ENCODE measurements around the gene PCF11. TPM values are rescaled to one million over a fixed set of nuclear protein-coding genes. Genes with fewer than 3 reads are reported as not detected.
A peak's percentile ranks its signal among the peaks of the same experiment; 100 is the strongest.

PCF11 gene
- total RNA-seq, 1 experiment from 2014 or later: 52.9 TPM

DNA sequence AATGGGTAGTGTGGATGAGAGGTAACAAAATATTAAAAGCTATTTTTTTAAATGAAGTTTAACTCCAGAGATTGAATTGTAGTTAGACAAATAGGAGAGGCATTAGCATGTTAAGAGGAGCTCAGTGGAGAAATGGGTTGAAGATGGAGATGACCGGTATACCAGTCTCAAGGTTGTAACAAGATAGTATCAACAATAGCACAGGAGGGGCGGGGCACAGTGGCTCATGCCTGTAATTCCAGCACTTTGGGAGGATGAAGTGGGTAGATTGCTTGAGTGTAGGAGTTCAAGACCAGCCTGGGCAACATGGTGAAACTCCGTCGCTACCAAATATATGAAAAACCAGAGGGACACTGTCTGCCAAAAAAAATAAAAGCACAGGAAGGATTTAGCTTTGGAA is 30.5 kb downstream of the PCF11 start:
- Histone ChIP-seq H3K36me3 (ENCODE audit: low read depth) (peaks cover 51% of the 10 kb centered on the region), H3K9me2 (ENCODE audit: insufficient read depth) (no peaks in the 10 kb centered on the region), H3K4me3 (no peak overlapping the region), H2AFZ (no peak overlapping the region), H3K4me1 (replicated peaks; ENCODE audit: insufficient read depth) (peaks cover 6% of the 10 kb centered on the region; the same call in 1 of the 2 replicates), H3K27ac (no peak overlapping the region), H3K27me3 (ENCODE audit: insufficient read depth, low read depth) (no peaks in the 10 kb centered on the region), H3K4me2 (no peak overlapping the region), H3F3A (ENCODE audit: insufficient read depth, low read depth) (peaks cover 75% of the 10 kb centered on the region), H3K79me2 (ENCODE audit: low read depth) (peaks cover 12% of the 10 kb centered on the region), H4K20me1 (ENCODE audit: insufficient read depth) (peaks cover 29% of the 10 kb centered on the region), H3K9me3 (ENCODE audit: insufficient read depth, low read depth) (no peaks in the 10 kb centered on the region)
- ChIA-PET CTCF (no interaction called here), POLR2A (ENCODE audit: unreplicated experiment) (no interaction called here)
- BruUV-seq (replicated peaks): no TSS peak
- TF ChIP-seq, protein P1, sequence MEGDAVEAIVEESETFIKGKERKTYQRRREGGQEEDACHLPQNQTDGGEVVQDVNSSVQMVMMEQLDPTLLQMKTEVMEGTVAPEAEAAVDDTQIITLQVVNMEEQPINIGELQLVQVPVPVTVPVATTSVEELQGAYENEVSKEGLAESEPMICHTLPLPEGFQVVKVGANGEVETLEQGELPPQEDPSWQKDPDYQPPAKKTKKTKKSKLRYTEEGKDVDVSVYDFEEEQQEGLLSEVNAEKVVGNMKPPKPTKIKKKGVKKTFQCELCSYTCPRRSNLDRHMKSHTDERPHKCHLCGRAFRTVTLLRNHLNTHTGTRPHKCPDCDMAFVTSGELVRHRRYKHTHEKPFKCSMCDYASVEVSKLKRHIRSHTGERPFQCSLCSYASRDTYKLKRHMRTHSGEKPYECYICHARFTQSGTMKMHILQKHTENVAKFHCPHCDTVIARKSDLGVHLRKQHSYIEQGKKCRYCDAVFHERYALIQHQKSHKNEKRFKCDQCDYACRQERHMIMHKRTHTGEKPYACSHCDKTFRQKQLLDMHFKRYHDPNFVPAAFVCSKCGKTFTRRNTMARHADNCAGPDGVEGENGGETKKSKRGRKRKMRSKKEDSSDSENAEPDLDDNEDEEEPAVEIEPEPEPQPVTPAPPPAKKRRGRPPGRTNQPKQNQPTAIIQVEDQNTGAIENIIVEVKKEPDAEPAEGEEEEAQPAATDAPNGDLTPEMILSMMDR (conservative IDR thresholded peaks at IDR 0.05): no peak
- TF ChIP-seq EZH2 (IDR thresholded peaks at IDR 0.05; ENCODE audit: low read depth): no peak
- intact Hi-C loops (cut with micrococcal nuclease; ENCODE audit: unreplicated experiment): no loop called here
- DNase-seq: no peak

DNA sequence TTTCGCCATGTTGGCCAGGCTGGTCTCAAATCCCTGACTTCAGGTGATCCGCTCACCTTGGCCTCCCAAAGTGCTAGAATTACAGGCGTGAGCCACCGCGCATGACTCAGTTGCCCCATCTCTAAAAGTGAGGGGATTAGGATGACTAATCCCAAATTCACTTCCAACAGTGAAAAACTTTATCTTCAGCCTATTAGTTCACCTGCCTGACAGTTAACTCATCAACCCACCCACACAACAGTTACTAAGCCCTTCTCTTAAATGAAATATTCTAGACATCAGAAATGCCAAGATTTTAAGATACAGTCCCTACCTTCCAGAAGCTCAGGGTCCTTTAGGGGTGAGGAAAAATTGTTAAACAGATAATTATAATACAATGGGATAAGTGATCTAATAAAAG is 34.6 kb downstream of the PCF11 start:
- Histone ChIP-seq H4K20me1 (ENCODE audit: insufficient read depth) (no peaks in the 10 kb centered on the region), H3K9me2 (ENCODE audit: insufficient read depth) (no peaks in the 10 kb centered on the region), H3K36me3 (ENCODE audit: low read depth) (peaks cover 23% of the 10 kb centered on the region), H3K27me3 (ENCODE audit: insufficient read depth, low read depth) (no peaks in the 10 kb centered on the region), H3F3A (ENCODE audit: insufficient read depth, low read depth) (peaks cover 51% of the 10 kb centered on the region), H3K4me2 (no peak overlapping the region), H3K4me3 (no peak overlapping the region), H2AFZ (no peak overlapping the region), H3K27ac (no peak overlapping the region), H3K9me3 (ENCODE audit: insufficient read depth, low read depth) (no peaks in the 10 kb centered on the region), H3K4me1 (replicated peaks; ENCODE audit: insufficient read depth) (peaks cover 25% of the 10 kb centered on the region), H3K79me2 (ENCODE audit: low read depth) (peaks cover 36% of the 10 kb centered on the region)
- TF ChIP-seq, protein P1 (conservative IDR thresholded peaks at IDR 0.05): no peak
- no peak for TF ChIP-seq EZH2 (IDR thresholded peaks at IDR 0.05; ENCODE audit: low read depth)
- DNase-seq: no peak
- no TSS peak for BruUV-seq (replicated peaks)
- intact Hi-C loops (cut with micrococcal nuclease; ENCODE audit: unreplicated experiment): loop anchor here (10.0 kb wide), 1 partner anchor 93 kb away; the partner anchor contains the start of gene CCDC90B
- CTCF ChIA-PET: no interaction called here
- POLR2A ChIA-PET (ENCODE audit: unreplicated experiment): no interaction called here

DNA sequence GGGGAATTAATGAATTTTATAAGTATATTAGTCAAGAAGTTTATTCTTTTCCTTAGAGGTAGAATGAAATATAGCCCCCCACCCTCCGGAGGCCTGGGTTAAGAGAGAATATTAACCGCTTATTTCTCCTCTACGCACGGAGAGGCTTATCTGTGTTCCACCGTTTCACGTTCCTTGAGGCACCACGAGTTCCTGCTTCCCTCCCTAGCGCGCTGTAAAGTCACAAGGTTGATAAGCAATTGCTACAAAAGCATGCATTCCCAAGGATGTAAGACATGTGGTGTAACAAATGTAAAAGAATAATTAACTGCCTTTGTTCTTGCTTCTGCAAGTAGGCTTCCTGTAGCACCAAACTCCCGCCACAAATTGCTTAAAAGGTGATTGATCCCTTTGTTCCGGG is 35.1 kb downstream of the PCF11 start:
- Histone ChIP-seq H3K9me2 (ENCODE audit: insufficient read depth) (no peaks in the 10 kb centered on the region), H3K79me2 (ENCODE audit: low read depth) (peaks cover 41% of the 10 kb centered on the region), H4K20me1 (ENCODE audit: insufficient read depth) (no peaks in the 10 kb centered on the region), H3K27ac (no peak overlapping the region), H3K4me3 (peak overlapping the region; percentile 72), H3K27me3 (ENCODE audit: insufficient read depth, low read depth) (no peaks in the 10 kb centered on the region), H3K4me2 (peak overlapping the region; percentile 93), H2AFZ (no peak overlapping the region), H3K36me3 (ENCODE audit: low read depth) (peaks cover 23% of the 10 kb centered on the region), H3F3A (ENCODE audit: insufficient read depth, low read depth) (peaks cover 46% of the 10 kb centered on the region; the same call in 1 of the 2 replicates), H3K9me3 (ENCODE audit: insufficient read depth, low read depth) (no peaks in the 10 kb centered on the region), H3K4me1 (replicated peaks; ENCODE audit: insufficient read depth) (peaks cover 30% of the 10 kb centered on the region)
- intact Hi-C loops (cut with micrococcal nuclease; ENCODE audit: unreplicated experiment): loop anchor here (2.0 to 10.0 kb wide), 3 partner anchors 31 to 291 kb away; partner anchors contain the start of genes CCDC90B, DDIAS and PRCP
- CTCF ChIA-PET: no interaction called here
- TF ChIP-seq EZH2 (IDR thresholded peaks at IDR 0.05; ENCODE audit: low read depth): no peak
- TF ChIP-seq, protein P1 (conservative IDR thresholded peaks at IDR 0.05): no peak
- no TSS peak for BruUV-seq (replicated peaks)
- DNase-seq: no peak
- POLR2A ChIA-PET (ENCODE audit: unreplicated experiment): no interaction called here

Measured in PC-9 (cell line).